ENCODE measurements around the gene ARL4D. TPM values are rescaled to one million over a fixed set of nuclear protein-coding genes. Genes with fewer than 3 reads are reported as not detected.

ARL4D gene
- polyA plus RNA-seq, 1 donor from 2014 or later: 10.6 TPM

- H3K79me2 ChIP-seq (replicated peaks; ENCODE audit: insufficient read depth, low read length): no peaks in the 10 kb centered on the region
- H3F3A ChIP-seq (ENCODE audit: insufficient read depth, low read length, poor library complexity, severe bottlenecking): no peaks in the 10 kb centered on the region
- no peaks in the 10 kb centered on the region for H3K9me2 ChIP-seq (ENCODE audit: insufficient read depth, low read length)
- H3K36me3 ChIP-seq (ENCODE audit: insufficient read depth, low read length): no peaks in the 10 kb centered on the region
- H3K27ac ChIP-seq (ENCODE audit: low read length): no peak overlapping the region
- H3K9ac ChIP-seq (ENCODE audit: low read length): no peak overlapping the region
- no peaks in the 10 kb centered on the region for H3K27me3 ChIP-seq (ENCODE audit: insufficient read depth, low read depth, low read length)
- no peaks in the 10 kb centered on the region for H3K9me3 ChIP-seq (ENCODE audit: low read length)
- no peak for TF ChIP-seq EZH2 (IDR thresholded peaks at IDR 0.05; ENCODE audit: borderline replicate concordance, insufficient read depth, low read length, poor library complexity, severe bottlenecking)
- no peak for TF ChIP-seq POLR2AphosphoS5 (IDR thresholded peaks at IDR 0.05)
- no peak for TF ChIP-seq RAD21 (conservative IDR thresholded peaks at IDR 0.05)
- TF ChIP-seq MXI1 (conservative IDR thresholded peaks at IDR 0.05; ENCODE audit: poor library complexity, severe bottlenecking): no peak
- TF ChIP-seq REST (IDR thresholded peaks at IDR 0.05; ENCODE audit: borderline replicate concordance): no peak
- no peak for TF ChIP-seq TAF1 (IDR thresholded peaks at IDR 0.05; ENCODE audit: low read depth)
- no peak for TF ChIP-seq EP300 (conservative IDR thresholded peaks at IDR 0.05; ENCODE audit: poor library complexity, severe bottlenecking)
- TF ChIP-seq SMC3 (conservative IDR thresholded peaks at IDR 0.05; ENCODE audit: poor library complexity): no peak
- no peak for TF ChIP-seq CTCF (IDR thresholded peaks at IDR 0.05; ENCODE audit: poor library complexity, severe bottlenecking)
- H2AFZ ChIP-seq (ENCODE audit: low read depth, low read length): no peak overlapping the region
- no peak overlapping the region for H3K4me3 ChIP-seq (ENCODE audit: low read length)
- no peaks in the 10 kb centered on the region for H4K20me1 ChIP-seq (ENCODE audit: insufficient read depth)
- no peak overlapping the region for H3K4me2 ChIP-seq (ENCODE audit: low read length)
These were observed 13.0 kb downstream of the ARL4D start for GRCh38 chr17:43411749-43412148.

GRCh38 chr17:43412166-43412565, 13.4 kb downstream of the ARL4D start:
- no peak overlapping the region for H2AFZ ChIP-seq (ENCODE audit: low read depth, low read length)
- TF ChIP-seq EP300 (conservative IDR thresholded peaks at IDR 0.05; ENCODE audit: poor library complexity, severe bottlenecking) (no peak), MXI1 (conservative IDR thresholded peaks at IDR 0.05; ENCODE audit: poor library complexity, severe bottlenecking) (no peak), REST (IDR thresholded peaks at IDR 0.05; ENCODE audit: borderline replicate concordance) (no peak)
- H3K4me3 ChIP-seq (ENCODE audit: low read length): no peak overlapping the region
- H4K20me1 ChIP-seq (ENCODE audit: insufficient read depth): no peaks in the 10 kb centered on the region
- no peaks in the 10 kb centered on the region for H3K79me2 ChIP-seq (replicated peaks; ENCODE audit: insufficient read depth, low read length)
- H3K4me2 ChIP-seq (ENCODE audit: low read length): no peak overlapping the region
- H3F3A ChIP-seq (ENCODE audit: insufficient read depth, low read length, poor library complexity, severe bottlenecking): no peaks in the 10 kb centered on the region
- no peak overlapping the region for H3K9ac ChIP-seq (ENCODE audit: low read length)
- H3K9me3 ChIP-seq (ENCODE audit: low read length): no peaks in the 10 kb centered on the region
- H3K36me3 ChIP-seq (ENCODE audit: insufficient read depth, low read length): no peaks in the 10 kb centered on the region
- no peaks in the 10 kb centered on the region for H3K27me3 ChIP-seq (ENCODE audit: insufficient read depth, low read depth, low read length)
- H3K9me2 ChIP-seq (ENCODE audit: insufficient read depth, low read length): no peaks in the 10 kb centered on the region
- no peak overlapping the region for H3K27ac ChIP-seq (ENCODE audit: low read length)
